ENCODE measurements around the gene GTPBP2. TPM values are rescaled to one million over a fixed set of nuclear protein-coding genes. Genes with fewer than 3 reads are reported as not detected.

GTPBP2 gene
- total and polyA plus RNA-seq, 10 of the 15 experiments (the other 5 are each of a cell fraction or from before 2014, with no cell fraction given): 5.9 to 63.4 (median 39.8) TPM

- 82% methylated on average over 3 of the region's 3 CpGs for WGBS (ENCODE audit: insufficient coverage, insufficient replicate concordance, low lambda C conversion rate, missing lambda C conversion rate)
- SMC1A ChIA-PET (ENCODE audit: uncharacterized antibody, unreplicated experiment): interaction anchor here (0.9 kb wide), 1 partner anchor 52 kb away, joined by 3 read pairs; no protein-coding TSS in a partner anchor
- intact Hi-C loops (cut with micrococcal nuclease; ENCODE audit: unreplicated experiment) (no loop called here), in situ Hi-C loops (cut with MboI) (no loop called here)
- H3K4me3 ChIP-seq: no peak overlapping the region
- H4K20me1 ChIP-seq (ENCODE audit: control insufficient read depth, insufficient read depth): no peaks in the 10 kb centered on the region
- FAIRE-seq: no peak
- H3K9ac ChIP-seq (ENCODE audit: control insufficient read depth, insufficient read depth, low read length): no peak overlapping the region
- RAD21 ChIA-PET (ENCODE audit: unreplicated experiment): no interaction called here
- no peak for TF ChIP-seq MYC (IDR thresholded peaks at IDR 0.05; ENCODE audit: insufficient read depth, insufficient read length, insufficient replicate concordance, low read length, severe bottlenecking)
- no peak for TF ChIP-seq BCL3 (IDR thresholded peaks at IDR 0.05; ENCODE audit: borderline replicate concordance, insufficient read depth, low read depth, low read length, poor library complexity, severe bottlenecking)
- TF ChIP-seq SMC3 (IDR thresholded peaks at IDR 0.05; ENCODE audit: borderline replicate concordance, low read length): no peak
- TF ChIP-seq ETV6 (conservative IDR thresholded peaks at IDR 0.05 in 1 of 2, IDR thresholded peaks at IDR 0.05 in 1 of 2; ENCODE audit: borderline replicate concordance in 1 of 2, low read depth in 1 of 2): no peak
- TF ChIP-seq RFX5 (IDR thresholded peaks at IDR 0.05; ENCODE audit: low read depth, low read length): no peak
- no peak for TF ChIP-seq JUNB (IDR thresholded peaks at IDR 0.05)
- no peak for TF ChIP-seq PAX5 (IDR thresholded peaks at IDR 0.05; ENCODE audit: borderline replicate concordance, low read depth, low read length)
- no peak for TF ChIP-seq MXI1 (IDR thresholded peaks at IDR 0.05; ENCODE audit: low read depth, low read length)
- TF ChIP-seq BACH1 (IDR thresholded peaks at IDR 0.05; ENCODE audit: borderline replicate concordance): no peak
- no peak for TF ChIP-seq HDAC2 (IDR thresholded peaks at IDR 0.05)
- no peak for TF ChIP-seq RCOR1 (conservative IDR thresholded peaks at IDR 0.05; ENCODE audit: low read depth, low read length)
- no peak for TF ChIP-seq POLR2AphosphoS5 (IDR thresholded peaks at IDR 0.05; ENCODE audit: low read length)
- H3K4me1 ChIP-seq (ENCODE audit: control insufficient read depth, insufficient read depth, low read length): no peaks in the 10 kb centered on the region
- POLR2A ChIA-PET: no interaction called here
- H2AFZ ChIP-seq (ENCODE audit: control insufficient read depth, low read depth, low read length): no peak overlapping the region
- no peak for DNase-seq (ENCODE audit: low read depth, low spot score)
- no TSS peak for BruUV-seq (replicated peaks)
- H3K4me2 ChIP-seq (ENCODE audit: control insufficient read depth, insufficient read depth): no peak overlapping the region
- ATAC-seq: no peak
- no peak overlapping the region for H3K27ac ChIP-seq (ENCODE audit: control insufficient read depth, insufficient read depth)
- CTCF ChIA-PET: interaction anchor here (1.2 kb wide), 1 partner anchor 16 kb away, joined by 3 read pairs; no protein-coding TSS in a partner anchor
- no peaks in the 10 kb centered on the region for H3K27me3 ChIP-seq (replicated peaks in 1 of 2; ENCODE audit: control insufficient read depth in 2 of 2, insufficient read depth in 2 of 2, low read length in 1 of 2)
- H3K9me3 ChIP-seq (replicated peaks; ENCODE audit: control insufficient read depth, insufficient read depth, low read length): no peaks in the 10 kb centered on the region
- no peaks in the 10 kb centered on the region for H3K79me2 ChIP-seq (ENCODE audit: control insufficient read depth, insufficient read depth, low read length)
- H3K36me3 ChIP-seq (ENCODE audit: control insufficient read depth in 2 of 2, insufficient read depth in 2 of 2, low read length in 1 of 2): peaks cover 13 to 27% of the 10 kb centered on the region in 2 experiments
Measured at GRCh38 chr6:43614396-43614730, 14.7 kb downstream of the GTPBP2 start.

Measured in GM12878 (cell line).